Measurements from ENCODE around the gene CXCL16.
"Not testable (repeated sequence)": the region's sequence is repeated elsewhere in the genome, so short reads cannot be mapped to it uniquely, and the experiment has no call there.

The CXCL16 gene

GRCh38 chr17:4720787-4721186 lies 18.9 kb downstream of the CXCL16 start:
- no peak for DNase-seq

DNA sequence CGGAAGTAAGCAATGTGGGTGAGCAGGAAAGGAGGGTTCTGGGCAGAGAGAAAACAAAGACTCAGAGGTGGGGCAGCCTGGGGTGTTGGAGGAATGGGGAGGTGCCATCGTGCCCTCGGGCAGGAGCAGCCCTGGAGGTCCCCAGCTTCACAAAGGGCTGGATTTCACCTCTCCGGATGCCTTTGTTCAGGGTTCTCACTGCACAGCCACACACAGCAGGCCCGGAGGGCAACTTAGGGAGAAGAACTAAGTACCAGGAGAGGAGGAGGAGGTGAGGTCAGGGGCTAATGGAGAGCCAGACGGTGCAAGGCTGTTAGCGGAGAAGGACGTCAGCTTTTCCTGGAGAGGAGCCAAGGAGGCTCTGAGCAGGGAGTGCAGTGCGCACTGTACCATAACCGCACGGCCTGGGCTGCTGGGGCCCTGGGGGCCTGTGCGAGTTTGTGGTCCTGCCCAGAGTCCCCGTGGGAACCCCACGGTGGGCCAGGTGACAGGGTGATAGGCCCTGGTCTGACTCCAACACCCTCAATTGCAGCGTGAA lies 20.0 kb downstream of the CXCL16 start:
- no peak for DNase-seq

DNA sequence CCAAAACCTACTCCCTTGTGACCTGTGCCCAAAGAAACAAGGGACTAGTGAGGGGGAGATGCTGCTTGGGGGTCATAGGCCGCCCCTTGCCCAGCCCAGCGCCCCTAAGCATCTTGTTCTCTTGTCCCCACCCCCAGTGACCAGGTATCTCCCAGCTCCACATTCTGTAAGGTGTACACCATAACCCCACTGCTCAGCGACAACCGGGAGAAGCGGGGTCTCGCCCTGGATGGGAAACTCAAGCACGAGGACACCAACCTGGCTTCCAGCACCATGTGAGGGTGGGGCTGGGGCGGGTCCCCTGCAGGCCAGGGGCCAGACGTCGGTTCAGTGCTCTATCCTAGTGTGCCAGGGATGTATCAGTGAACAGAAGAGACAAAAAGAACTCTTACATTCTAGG lies 20.6 kb downstream of the CXCL16 start:
- DNase-seq: no peak

- no peak for DNase-seq
Measured at GRCh38 chr17:4718276-4718675, 21.5 kb downstream of the CXCL16 start.

DNA sequence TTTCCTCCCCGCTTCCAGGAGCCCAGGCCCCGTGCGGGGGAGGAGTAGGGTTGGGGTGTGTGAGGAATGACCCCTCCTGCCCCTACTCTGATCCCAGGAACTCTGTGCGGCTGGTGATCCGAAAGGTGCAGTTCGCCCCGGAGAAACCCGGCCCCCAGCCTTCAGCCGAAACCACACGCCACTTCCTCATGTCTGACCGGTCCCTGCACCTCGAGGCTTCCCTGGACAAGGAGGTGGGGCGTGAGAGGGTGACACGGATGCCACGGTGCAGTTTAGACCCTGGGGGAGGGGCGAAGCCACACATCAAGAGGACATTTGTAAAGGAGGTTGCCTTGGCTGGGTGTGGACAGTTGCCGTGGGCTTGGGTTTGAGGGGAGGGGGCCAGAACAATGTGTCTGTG lies 21.9 kb downstream of the CXCL16 start:
- DNase-seq: no peak

DNA sequence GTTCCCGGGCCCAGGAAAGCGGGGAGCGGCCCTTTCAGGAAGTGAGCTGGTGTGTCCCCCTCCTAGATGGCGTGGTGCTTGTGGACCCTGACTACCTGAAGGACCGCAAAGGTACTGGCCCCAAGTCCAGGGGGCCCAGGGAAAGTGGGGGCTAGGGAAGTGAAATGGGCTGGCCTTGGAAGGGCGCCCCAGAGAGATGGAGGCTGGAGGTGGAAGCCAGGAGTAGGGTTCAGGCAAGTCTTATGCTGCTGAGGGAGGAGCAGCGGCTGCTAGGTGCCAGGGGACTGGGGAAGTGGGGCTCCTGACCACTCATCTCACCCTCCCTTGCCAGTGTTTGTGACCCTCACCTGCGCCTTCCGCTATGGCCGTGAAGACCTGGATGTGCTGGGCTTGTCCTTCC lies 23.6 kb downstream of the CXCL16 start:
- no peak for DNase-seq

- DNase-seq: peak; percentile 70
Measured at GRCh38 chr17:4715063-4715744, 24.5 kb downstream of the CXCL16 start.

- DNase-seq: not testable (repeated sequence)
Measured at GRCh38 chr17:4714340-4715062, 25.2 kb downstream of the CXCL16 start.

- DNase-seq: no peak
Measured at GRCh38 chr17:4712526-4712925, 27.2 kb downstream of the CXCL16 start.

- DNase-seq: no peak
Measured at GRCh38 chr17:4711661-4712181, 28.0 kb downstream of the CXCL16 start.

DNA sequence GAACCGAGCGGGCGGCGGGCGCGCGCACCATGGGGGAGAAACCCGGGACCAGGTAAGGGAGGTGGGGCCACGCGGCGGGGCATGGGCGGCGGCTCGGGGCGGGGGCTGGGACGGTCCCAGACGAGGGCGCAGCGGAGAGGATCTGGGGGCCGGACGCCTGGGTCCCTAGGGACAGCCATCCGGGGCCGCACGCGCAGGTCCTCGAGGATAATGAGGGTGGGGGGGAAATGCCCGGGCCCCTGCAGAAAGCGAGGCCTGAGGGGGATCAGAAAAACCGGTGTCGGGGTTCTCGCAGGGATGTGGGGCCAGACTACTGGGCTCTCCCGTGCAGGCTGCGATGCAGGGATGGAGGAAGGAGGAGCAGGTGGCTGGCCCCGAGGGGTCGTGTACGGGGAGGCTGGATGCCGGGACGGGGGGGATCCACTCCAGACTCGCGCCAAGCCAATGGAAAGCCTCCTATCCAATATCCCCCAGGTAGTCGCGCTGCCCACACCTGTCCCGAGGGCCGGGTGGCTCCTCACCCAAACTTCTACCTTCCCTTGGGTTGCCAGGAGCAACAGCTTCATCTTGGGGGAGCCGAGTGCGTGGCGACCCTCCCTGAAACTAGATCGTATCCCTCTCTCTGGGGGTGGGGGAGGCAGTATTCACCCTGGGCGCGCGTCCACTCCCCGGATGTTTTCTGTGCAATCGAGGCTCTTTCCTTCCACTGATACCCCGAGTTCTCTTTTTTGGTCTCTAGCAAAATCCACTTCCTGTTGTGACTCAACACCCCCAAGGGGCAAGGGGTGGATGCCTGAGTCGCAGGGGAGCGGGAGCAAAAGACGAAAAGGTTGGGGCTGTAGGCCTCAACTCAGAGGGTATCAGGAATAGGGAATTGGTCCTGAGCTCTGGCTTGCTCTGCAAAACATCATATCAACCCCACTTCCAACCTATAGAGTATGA lies 28.8 kb downstream of the CXCL16 start:
- DNase-seq: peak; percentile 55

DNA sequence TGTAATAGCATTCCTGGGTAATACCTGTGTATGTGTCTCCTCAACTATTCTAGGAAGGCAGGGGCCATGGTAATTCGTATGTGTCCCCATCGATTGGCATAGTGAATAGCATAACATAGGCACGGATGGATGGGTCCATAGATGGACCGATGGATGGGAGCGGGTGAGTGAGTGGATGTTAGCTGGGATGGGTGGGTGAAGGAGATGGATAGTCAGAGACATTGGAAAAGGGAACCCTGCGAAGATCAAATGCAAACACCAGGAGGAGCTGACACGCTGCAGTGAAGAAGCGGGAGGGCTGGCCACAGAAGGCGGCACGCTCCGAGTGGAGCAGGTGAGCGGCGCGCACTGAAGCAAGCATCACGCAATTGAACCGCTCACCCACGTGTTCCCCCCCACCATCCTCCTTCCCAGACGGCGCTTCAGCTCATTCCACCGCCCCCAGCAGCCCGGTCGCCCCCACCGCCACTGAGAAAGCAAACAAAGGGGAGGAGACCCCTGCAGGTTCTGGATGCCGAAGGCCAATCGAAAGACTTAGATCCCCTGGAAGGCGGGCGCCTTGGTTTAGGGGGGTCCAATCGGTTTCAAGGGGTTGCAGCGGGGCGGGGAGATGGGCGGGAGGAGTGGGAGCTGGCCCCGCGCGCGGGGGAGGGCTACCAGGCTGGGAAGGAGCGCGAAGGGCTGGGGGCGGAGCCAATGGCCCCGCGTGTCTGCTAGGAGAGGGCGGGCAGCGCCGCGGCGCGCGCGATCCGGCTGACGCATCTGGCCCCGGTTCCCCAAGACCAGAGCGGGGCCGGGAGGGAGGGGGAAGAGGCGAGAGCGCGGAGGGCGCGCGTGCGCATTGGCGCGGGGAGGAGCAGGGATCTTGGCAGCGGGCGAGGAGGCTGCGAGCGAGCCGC lies 29.7 kb downstream of the CXCL16 start, which contains the start of gene ARRB2:
TSS of gene ARRB2 (plus strand) at position 839 of the 899 bp plus-strand sequence. CDS start 90 bp downstream, outside the sequence.
- peak; percentile 99 for DNase-seq

- DNase-seq: no peak
Measured at GRCh38 chr17:4708436-4708835, 31.3 kb downstream of the CXCL16 start.

- DNase-seq: no peak
Measured at GRCh38 chr17:4706121-4706520, 33.6 kb downstream of the CXCL16 start.

GRCh38 chr17:4704991-4705390 lies 34.7 kb downstream of the CXCL16 start:
- DNase-seq: no peak

DNA sequence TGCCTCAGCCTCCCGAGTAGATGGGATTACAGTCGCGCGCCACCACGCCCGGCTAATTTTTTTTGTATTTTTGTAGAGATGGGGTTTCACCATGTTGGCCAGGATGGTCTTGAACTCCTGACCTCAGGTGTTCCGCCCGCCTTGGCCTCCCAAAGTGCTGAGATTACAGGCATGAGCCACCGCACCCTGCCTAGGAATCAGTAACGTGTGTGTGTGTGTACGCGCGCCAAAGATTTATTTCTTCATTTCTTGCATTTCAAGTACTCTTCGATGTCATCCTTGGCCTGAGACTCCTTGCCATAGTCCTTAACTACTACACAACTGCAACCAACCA lies 35.2 kb downstream of the CXCL16 start:
- DNase-seq: not testable (repeated sequence)

DNA sequence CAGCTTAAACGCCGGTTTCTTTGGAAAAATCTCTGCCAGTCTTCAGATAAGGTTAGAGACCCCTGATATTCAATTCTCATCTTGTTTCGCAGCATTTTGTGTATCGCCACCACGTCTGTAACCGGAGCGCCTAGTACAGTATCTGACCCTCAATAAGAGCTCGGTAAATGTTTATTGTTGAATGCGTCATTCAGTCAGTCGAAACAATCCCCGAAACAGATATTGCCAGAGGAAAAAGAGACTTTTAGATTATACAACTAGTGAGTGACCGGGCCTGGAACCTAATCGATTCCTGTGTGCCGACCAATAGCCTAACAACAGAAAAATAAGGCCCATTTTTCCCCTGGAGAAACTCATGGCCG lies 36.4 kb downstream of the CXCL16 start:
- DNase-seq: no peak

DNA sequence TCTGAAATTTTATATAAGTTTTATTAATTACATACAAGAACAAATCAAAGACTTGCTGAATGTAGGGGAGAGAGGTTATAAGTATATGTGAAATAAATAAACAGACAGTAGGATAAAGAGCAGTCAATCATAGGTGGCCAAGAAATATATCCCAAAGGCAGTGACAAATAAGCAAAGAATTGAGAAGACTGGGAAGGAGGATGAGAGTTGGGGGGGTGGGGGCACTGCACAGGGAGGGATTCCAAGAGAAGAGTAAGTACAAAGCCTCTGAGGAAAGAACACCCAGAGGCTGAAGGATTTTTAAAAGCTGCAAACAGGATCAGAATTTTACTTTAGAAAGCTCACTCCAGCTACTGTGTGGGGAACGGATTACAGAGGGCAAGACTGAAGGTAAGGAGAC lies 38.6 kb downstream of the CXCL16 start:
- no peak for DNase-seq

GRCh38 chr17:4699401-4700056 lies 40.2 kb downstream of the CXCL16 start:
- not testable (repeated sequence) for DNase-seq

DNA sequence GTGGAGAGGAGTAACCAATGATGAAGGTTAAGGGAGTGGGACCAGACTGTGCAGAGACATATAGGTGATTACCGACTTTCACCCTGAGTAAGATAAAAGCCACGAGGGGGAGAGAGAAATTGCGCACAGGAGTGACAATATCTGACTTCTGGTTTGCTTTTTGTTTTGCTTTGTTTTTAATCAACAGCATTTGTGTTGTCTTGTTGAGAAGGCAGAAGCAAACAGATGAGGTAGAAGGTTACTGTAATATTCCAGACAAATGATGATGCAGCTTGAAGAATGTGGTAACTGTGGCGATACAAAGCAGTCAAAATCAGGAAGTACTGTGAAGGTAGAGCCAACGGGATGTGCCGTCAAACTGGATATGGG lies 43.3 kb downstream of the CXCL16 start:
- no peak for DNase-seq

DNA sequence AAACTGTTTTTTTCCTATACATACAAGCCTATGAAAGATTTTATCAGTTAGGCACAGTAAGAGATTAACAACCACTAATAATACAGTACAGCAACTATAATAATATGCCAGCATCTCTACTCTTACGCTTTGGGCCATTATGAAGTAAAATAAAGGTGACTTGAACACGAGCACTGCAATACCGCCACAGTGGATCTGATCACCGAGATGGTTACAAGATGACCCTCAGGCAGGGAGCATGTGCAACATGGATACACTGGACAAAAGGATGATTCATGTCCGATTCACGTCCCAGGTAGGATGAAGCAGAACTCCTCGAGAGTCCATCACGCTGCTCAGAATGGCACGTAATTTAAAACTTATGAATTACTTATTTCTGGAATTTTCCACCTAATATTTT lies 46.3 kb downstream of the CXCL16 start:
- DNase-seq: no peak

All from activated T-cell treated with anti-CD3 and anti-CD28 coated beads, Interleukin-2, amount 50 U/mL, for 1 hour (primary cell).